H1 (cell line): ENCODE results near the gene ZNF614. TPM values are rescaled to one million over a fixed set of nuclear protein-coding genes. Genes with fewer than 3 reads are reported as not detected.

Source experiments
- CTCF ChIA-PET: fragments of 300-600 bp; sonication (Branson Sonifier 250); formaldehyde crosslinking; loops from one replicate; lab custom pipeline; 2021; ENCODE audit not compliant: partially characterized antibody; lab: Charles Lee
- POLR2A ChIA-PET: fragments of 300-600 bp; sonication (Branson Sonifier 250); formaldehyde crosslinking; loops from one replicate; lab custom pipeline; 2021; ENCODE audit warnings: inconsistent platforms; ENCODE audit not compliant: partially characterized antibody; lab: Charles Lee
- DNase-seq, 2 experiments: peaks; one replicate each; pipeline versions ENCODE4 v3.0.0 to v3.0.0-alpha.2; 2010 to 2022; ENCODE audit warnings: low spot score in 2 of 2, low read depth in 1 of 2, mixed read lengths in 1 of 2
- FAIRE-seq: peaks from 2 replicates; lab custom pipeline; 2011; peaks lifted over from hg19 to GRCh38; lab: Jason Lieb, UNC
- H2AFZ ChIP-seq: 2 replicates; pipeline ENCODE4 v1.8.1; 2012; ENCODE audit warnings: low read length, inconsistent platforms
- H2AK5ac ChIP-seq: 2 replicates; pipeline ENCODE4 v1.6.1; 2013; ENCODE audit warnings: low read depth, low read length
- H2BK120ac ChIP-seq: replicated peaks from 2 replicates; pipeline ENCODE3; 2013; ENCODE audit warnings: low read depth, low read length, inconsistent platforms
- H2BK12ac ChIP-seq: 2 replicates; pipeline ENCODE4 v1.6.1; 2013; ENCODE audit warnings: low read depth, low read length
- H2BK15ac ChIP-seq: 2 replicates; pipeline ENCODE4 v1.6.1; 2013; ENCODE audit warnings: low read length
- H2BK20ac ChIP-seq: 2 replicates; pipeline ENCODE4 v1.6.1; 2013; ENCODE audit warnings: low read length
- H2BK5ac ChIP-seq: 2 replicates; pipeline ENCODE4 v1.6.1; 2013; ENCODE audit warnings: low read depth, low read length
- H3K14ac ChIP-seq: 2 replicates; pipeline ENCODE4 v1.6.1; 2013; ENCODE audit warnings: inconsistent platforms; ENCODE audit not compliant: insufficient read length
- H3K18ac ChIP-seq: 2 replicates; pipeline ENCODE4 v1.6.1; 2013; ENCODE audit warnings: low read length; ENCODE audit errors: extremely low read depth
- H3K23ac ChIP-seq: 2 replicates; pipeline ENCODE4 v1.6.1; 2013; ENCODE audit warnings: inconsistent platforms; ENCODE audit not compliant: insufficient read length
- H3K23me2 ChIP-seq: 2 replicates; pipeline ENCODE4 v1.6.1; 2013; ENCODE audit warnings: low read depth, low read length
- H3K27ac ChIP-seq: 2 replicates; pipeline ENCODE4 v1.6.1; 2011; ENCODE audit warnings: low read depth, low read length, inconsistent platforms
- H3K27me3 ChIP-seq, 4 experiments: replicated peaks in 1 of 4; 1 replicate in 1 of 4; 2 replicates in 3 of 4; pipeline versions ENCODE4 v1.6.1 to v1.8.1; 2011 to 2013; ENCODE audit warnings: low read length in 3 of 4, mild to moderate bottlenecking in 3 of 4, inconsistent platforms in 2 of 4, mixed read lengths in 2 of 4, moderate library complexity in 1 of 4; ENCODE audit not compliant: control insufficient read depth in 3 of 4, insufficient read depth in 3 of 4; ENCODE audit errors: extremely low read depth in 1 of 4
- H3K36me3 ChIP-seq, 4 experiments: 2 replicates each; pipeline versions ENCODE4 v1.6.1 to v1.8.1; 2011 to 2013; ENCODE audit warnings: mild to moderate bottlenecking in 4 of 4, low read length in 3 of 4, moderate library complexity in 2 of 4, control low read depth in 1 of 4, inconsistent platforms in 1 of 4; ENCODE audit not compliant: insufficient read depth in 4 of 4, control insufficient read depth in 2 of 4
- H3K4ac ChIP-seq: replicated peaks from 2 replicates; pipeline ENCODE3; 2013; ENCODE audit warnings: low read length, low read depth, mixed read lengths, inconsistent platforms; ENCODE audit not compliant: insufficient read length
- H3K4me1 ChIP-seq, 4 experiments: replicated peaks in 1 of 4; 1 replicate in 1 of 4; 2 replicates in 3 of 4; pipeline versions ENCODE4 v1.6.1 to v1.8.1; 2011 to 2013; ENCODE audit warnings: low read length in 3 of 4, inconsistent platforms in 2 of 4, mixed read lengths in 1 of 4; ENCODE audit not compliant: insufficient read depth in 4 of 4, control insufficient read depth in 3 of 4
- H3K4me2 ChIP-seq, 2 experiments: 2 replicates each; pipeline versions ENCODE4 v1.6.1 to v1.8.1; 2011 to 2013; ENCODE audit warnings: low read depth in 2 of 2, low read length in 2 of 2, control low read depth in 1 of 2, inconsistent platforms in 1 of 2, mild to moderate bottlenecking in 1 of 2; ENCODE audit not compliant: insufficient read depth in 1 of 2
- H3K4me3 ChIP-seq, 4 experiments: fragments of 200-600, 300-600 bp in 1 of 4; sonication (generic), shearing (Covaris generic), sonication (Bioruptor Twin) in 1 of 4; 2 replicates each; pipeline versions ENCODE4 v1.5.1 to v1.8.1; 2011 to 2016; ENCODE audit warnings: low read length in 4 of 4, low read depth in 3 of 4, control low read depth in 2 of 4, inconsistent platforms in 2 of 4, mild to moderate bottlenecking in 2 of 4, mixed read lengths in 1 of 4, moderate library complexity in 1 of 4; ENCODE audit not compliant: insufficient read depth in 2 of 4; ENCODE audit errors: extremely low read depth in 1 of 4
- H3K56ac ChIP-seq: replicated peaks from 2 replicates; pipeline ENCODE3; 2013; ENCODE audit warnings: low read depth, mild to moderate bottlenecking, mixed read lengths, low read length, inconsistent platforms; ENCODE audit not compliant: insufficient read length
- H3K79me1 ChIP-seq: 2 replicates; pipeline ENCODE4 v1.6.1; 2013; ENCODE audit warnings: low read depth, low read length, control low read depth
- H3K79me2 ChIP-seq, 2 experiments: 2 replicates each; pipeline versions ENCODE4 v1.6.1 to v1.8.1; 2012 to 2013; ENCODE audit warnings: low read length in 2 of 2, mild to moderate bottlenecking in 2 of 2, inconsistent platforms in 1 of 2; ENCODE audit not compliant: insufficient read depth in 2 of 2, control insufficient read depth in 1 of 2
- H3K9ac ChIP-seq, 4 experiments: replicated peaks in 1 of 4; 1 replicate in 1 of 4; 2 replicates in 3 of 4; pipeline versions ENCODE4 v1.6.1 to v1.8.1; 2011 to 2013; ENCODE audit warnings: low read depth in 3 of 4, low read length in 3 of 4, control low read depth in 2 of 4, mild to moderate bottlenecking in 2 of 4, moderate library complexity in 2 of 4, inconsistent platforms in 1 of 4; ENCODE audit errors: extremely low read depth in 1 of 4
- H3K9me3 ChIP-seq, 2 experiments: 2 replicates each; pipeline versions ENCODE4 v1.6.1 to v1.8.1; 2012 to 2013; ENCODE audit warnings: mild to moderate bottlenecking in 2 of 2, moderate library complexity in 2 of 2, control low read depth in 1 of 2, inconsistent platforms in 1 of 2, low read depth in 1 of 2, low read length in 1 of 2, mixed read lengths in 1 of 2; ENCODE audit not compliant: insufficient read depth in 2 of 2
- H4K20me1 ChIP-seq, 2 experiments: replicated peaks in 1 of 2; 2 replicates each; pipeline versions ENCODE3 to v1.8.1; 2011 to 2013; ENCODE audit warnings: inconsistent platforms in 2 of 2, low read length in 2 of 2, mild to moderate bottlenecking in 1 of 2; ENCODE audit not compliant: insufficient read depth in 2 of 2, control insufficient read depth in 1 of 2
- H4K5ac ChIP-seq: 2 replicates; pipeline ENCODE4 v1.6.1; 2013; ENCODE audit warnings: low read length, low read depth, mixed read lengths, inconsistent platforms; ENCODE audit not compliant: insufficient read length
- H4K8ac ChIP-seq: 2 replicates; pipeline ENCODE4 v1.8.0; 2013; ENCODE audit warnings: mild to moderate bottlenecking, moderate library complexity, low read length, inconsistent platforms; ENCODE audit not compliant: insufficient read depth; ENCODE audit errors: extremely low read depth
- H4K91ac ChIP-seq: replicated peaks from 2 replicates; pipeline ENCODE3; 2013; ENCODE audit warnings: low read length, mixed read lengths, inconsistent platforms; ENCODE audit not compliant: insufficient read length
- ASH2L ChIP-seq: fragments of 200-600, 300-600 bp; sonication (generic); IDR thresholded peaks from one replicate; pipeline ENCODE4 v1.7.1; 2017; ENCODE audit warnings: low read length
- BACH1 ChIP-seq: IDR thresholded peaks from 2 replicates; pipeline ENCODE4 v1.6.1; 2012; ENCODE audit warnings: low read length, improper control_type of control experiment
- CBX5 ChIP-seq: fragments of 300-800, 300-1000 bp; sonication (generic); IDR thresholded peaks from 2 replicates; pipeline ENCODE4 v1.7.1; 2016; ENCODE audit warnings: antibody characterized with exemption, low read length, low read depth
- JUN ChIP-seq: IDR thresholded peaks from 2 replicates; pipeline ENCODE4 v1.6.1; 2011; ENCODE audit warnings: low read depth, mild to moderate bottlenecking, improper control_type of control experiment, low read length
- RFX5 ChIP-seq: IDR thresholded peaks from 2 replicates; pipeline ENCODE4 v1.6.1; 2011; ENCODE audit warnings: low read depth, low read length, improper control_type of control experiment, borderline replicate concordance
- RNF2 ChIP-seq: fragments of 200-900, 300-1000 bp; sonication (generic); IDR thresholded peaks from 2 replicates; pipeline ENCODE4 v1.7.1; 2016; ENCODE audit warnings: borderline replicate concordance, low read depth, mild to moderate bottlenecking, antibody characterized with exemption, low read length; ENCODE audit not compliant: poor library complexity, severe bottlenecking; ENCODE audit errors: missing control alignments
- RXRA ChIP-seq: IDR thresholded peaks from 2 replicates; pipeline ENCODE4 v1.6.1; 2011; ENCODE audit warnings: low read depth, mild to moderate bottlenecking, low read length, moderate library complexity; ENCODE audit not compliant: insufficient read depth
- SAP30 ChIP-seq: fragments of 300-600 bp; sonication (generic); IDR thresholded peaks from 2 replicates; pipeline ENCODE4 v1.7.1; 2012; ENCODE audit warnings: low read length, moderate library complexity, mild to moderate bottlenecking, inconsistent platforms; ENCODE audit not compliant: insufficient read depth, insufficient replicate concordance
- SP1 ChIP-seq: IDR thresholded peaks from 2 replicates; pipeline ENCODE4 v1.6.1; 2011; ENCODE audit warnings: low read depth, low read length
- WGBS, 2 experiments: shearing (Covaris generic) in 1 of 2; methylation state at CpG; one replicate each; pipeline versions ENCODE4 v1.1.6 to v1.1.7; 2013 to 2015; ENCODE audit warnings: low lambda C conversion rate in 2 of 2, mixed read lengths in 2 of 2, inconsistent platforms in 1 of 2, low coverage in 1 of 2, missing lambda C conversion rate in 1 of 2; ENCODE audit not compliant: insufficient replicate concordance in 2 of 2, insufficient coverage in 1 of 2, insufficient read length in 1 of 2; ENCODE audit errors: extremely low coverage in 1 of 2, missing lambda C conversion rate in 1 of 2; 5-methylcytosine and 5-hydroxymethylcytosine counted together
- polyA plus RNA-seq, 7 experiments: library from polyadenylated mRNA; depleted of rRNA in 3 of 7; stranded (reverse) in 5 of 7; unstranded in 2 of 7; fragments of >200 nt in 5 of 7; fragments of 200-250 nt in 2 of 7; gene quantifications; 1 replicate in 5 of 7; 2 replicates in 1 of 7; 4 replicates in 1 of 7; pipeline versions ENCODE4 v1.2.1 to v1.2.3, GENCODE V29; 2011 to 2013; ENCODE audit warnings: missing spikeins in 2 of 7, mixed read lengths in 2 of 7
- total RNA-seq: library from RNA; stranded (reverse); fragmentation: NEBNext Ultra II Directional; extraction: Animal tissue kit (Norgen Biotek cat#: 25700); gene quantifications from 2 replicates; pipeline ENCODE4 v1.2.1, GENCODE V29; 2021
- TF ChIP-seq, protein P1 (sequence below): IDR thresholded peaks from 2 replicates; pipeline ENCODE4 v1.6.1; 2012; ENCODE audit warnings: low read length, inconsistent platforms
- TF ChIP-seq, protein P2 (sequence below): IDR thresholded peaks from 2 replicates; pipeline ENCODE4 v1.6.1; 2011; ENCODE audit warnings: low read depth, mild to moderate bottlenecking, low read length; ENCODE audit not compliant: insufficient read depth

ZNF614 gene
- total and polyA plus RNA-seq, 2 of the 8 experiments (the other 6 are each of a cell fraction or from before 2014, with no cell fraction given) = 4.7 to 18.7 TPM

DNA sequence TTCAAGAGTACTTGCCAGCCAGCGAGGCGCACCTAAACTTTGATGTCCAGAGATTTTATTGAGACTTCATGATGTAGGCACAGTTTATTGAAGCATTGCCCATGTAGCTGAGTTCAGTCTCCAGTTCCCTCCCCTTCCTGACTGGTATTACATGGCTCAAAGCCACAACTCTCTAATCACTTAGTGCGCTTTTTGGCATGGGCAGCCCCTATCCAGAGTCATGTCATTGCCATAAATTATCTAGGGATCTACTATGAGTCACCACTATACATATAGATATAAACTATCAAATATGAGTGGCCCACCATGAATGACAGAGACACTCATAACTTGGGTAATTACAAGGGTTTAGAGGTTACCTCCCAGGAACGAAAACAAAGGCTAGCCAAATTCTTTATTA lies 7.7 kb downstream of the ZNF614 start:
- WGBS, 2 experiments = 95% methylated on average over 4 of the region's 4 CpGs; no CpG with 5 or more reads in 1 of the 2 experiments
- H3K18ac ChIP-seq = no peak overlapping the region
- no peak overlapping the region for H3K27ac ChIP-seq
- H3K27me3 ChIP-seq = no peaks in the 10 kb centered on the region
- H3K4me2 ChIP-seq = no peak overlapping the region
- peaks cover 5% of the 10 kb centered on the region in 2 experiments; a peak in 3 of 4 replicates for H3K9me3 ChIP-seq
- no peak overlapping the region for H4K91ac ChIP-seq
- no peaks in the 10 kb centered on the region for H3K4me1 ChIP-seq
- no peak overlapping the region for H2BK120ac ChIP-seq
- CTCF ChIA-PET = interaction anchor here (0.6 to 0.9 kb wide), 4 partner anchors 7 to 188 kb away, joined by 3 to 5 read pairs (median 3); no protein-coding TSS in a partner anchor
- H3K23ac ChIP-seq = no peak overlapping the region
- H3K9ac ChIP-seq = no peak overlapping the region
- H2BK15ac ChIP-seq = no peak overlapping the region
- H3K56ac ChIP-seq = no peak overlapping the region
- H4K8ac ChIP-seq = no peak overlapping the region
- no peaks in the 10 kb centered on the region; the same call in 1 of the 2 replicates for H3K79me1 ChIP-seq
- no peak for FAIRE-seq
- POLR2A ChIA-PET = interaction anchor here (1.1 to 1.4 kb wide), 2 partner anchors 8 to 17 kb away, joined by 3 to 7 read pairs; no protein-coding TSS in a partner anchor
- H4K20me1 ChIP-seq = no peaks in the 10 kb centered on the region
- H3K4me3 ChIP-seq = no peak overlapping the region
- no peak overlapping the region for H2BK12ac ChIP-seq
- no peaks in the 10 kb centered on the region for H3K23me2 ChIP-seq
- H2BK20ac ChIP-seq = no peak overlapping the region
- H3K36me3 ChIP-seq = peaks cover 22 to 90% (median 66%) of the 10 kb centered on the region in 4 experiments
- no peak for DNase-seq
- no peak overlapping the region for H4K5ac ChIP-seq
- no peak overlapping the region for H3K4ac ChIP-seq
- H2AK5ac ChIP-seq = no peak overlapping the region
- H3K14ac ChIP-seq = no peak overlapping the region
- H2BK5ac ChIP-seq = no peak overlapping the region
- peaks cover 0 to 21% of the 10 kb centered on the region in 2 experiments; a peak in 1 of 4 replicates for H3K79me2 ChIP-seq
- no peak overlapping the region for H2AFZ ChIP-seq
- TF ChIP-seq ASH2L (no peak), SAP30 (no peak), CBX5 (no peak), SP1 (no peak), RNF2 (no peak), RFX5 (no peak), JUN (no peak), RXRA (no peak), BACH1 (no peak)
- TF ChIP-seq, protein P1, sequence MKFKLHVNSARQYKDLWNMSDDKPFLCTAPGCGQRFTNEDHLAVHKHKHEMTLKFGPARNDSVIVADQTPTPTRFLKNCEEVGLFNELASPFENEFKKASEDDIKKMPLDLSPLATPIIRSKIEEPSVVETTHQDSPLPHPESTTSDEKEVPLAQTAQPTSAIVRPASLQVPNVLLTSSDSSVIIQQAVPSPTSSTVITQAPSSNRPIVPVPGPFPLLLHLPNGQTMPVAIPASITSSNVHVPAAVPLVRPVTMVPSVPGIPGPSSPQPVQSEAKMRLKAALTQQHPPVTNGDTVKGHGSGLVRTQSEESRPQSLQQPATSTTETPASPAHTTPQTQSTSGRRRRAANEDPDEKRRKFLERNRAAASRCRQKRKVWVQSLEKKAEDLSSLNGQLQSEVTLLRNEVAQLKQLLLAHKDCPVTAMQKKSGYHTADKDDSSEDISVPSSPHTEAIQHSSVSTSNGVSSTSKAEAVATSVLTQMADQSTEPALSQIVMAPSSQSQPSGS = no peak
- TF ChIP-seq, protein P2, sequence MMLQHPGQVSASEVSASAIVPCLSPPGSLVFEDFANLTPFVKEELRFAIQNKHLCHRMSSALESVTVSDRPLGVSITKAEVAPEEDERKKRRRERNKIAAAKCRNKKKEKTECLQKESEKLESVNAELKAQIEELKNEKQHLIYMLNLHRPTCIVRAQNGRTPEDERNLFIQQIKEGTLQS = no peak
